ENCODE results near the gene FAM193B.
"Not testable (repeated sequence)": the region's sequence is repeated elsewhere in the genome, so short reads cannot be mapped to it uniquely, and the experiment has no call there.

Gene FAM193B

DNA sequence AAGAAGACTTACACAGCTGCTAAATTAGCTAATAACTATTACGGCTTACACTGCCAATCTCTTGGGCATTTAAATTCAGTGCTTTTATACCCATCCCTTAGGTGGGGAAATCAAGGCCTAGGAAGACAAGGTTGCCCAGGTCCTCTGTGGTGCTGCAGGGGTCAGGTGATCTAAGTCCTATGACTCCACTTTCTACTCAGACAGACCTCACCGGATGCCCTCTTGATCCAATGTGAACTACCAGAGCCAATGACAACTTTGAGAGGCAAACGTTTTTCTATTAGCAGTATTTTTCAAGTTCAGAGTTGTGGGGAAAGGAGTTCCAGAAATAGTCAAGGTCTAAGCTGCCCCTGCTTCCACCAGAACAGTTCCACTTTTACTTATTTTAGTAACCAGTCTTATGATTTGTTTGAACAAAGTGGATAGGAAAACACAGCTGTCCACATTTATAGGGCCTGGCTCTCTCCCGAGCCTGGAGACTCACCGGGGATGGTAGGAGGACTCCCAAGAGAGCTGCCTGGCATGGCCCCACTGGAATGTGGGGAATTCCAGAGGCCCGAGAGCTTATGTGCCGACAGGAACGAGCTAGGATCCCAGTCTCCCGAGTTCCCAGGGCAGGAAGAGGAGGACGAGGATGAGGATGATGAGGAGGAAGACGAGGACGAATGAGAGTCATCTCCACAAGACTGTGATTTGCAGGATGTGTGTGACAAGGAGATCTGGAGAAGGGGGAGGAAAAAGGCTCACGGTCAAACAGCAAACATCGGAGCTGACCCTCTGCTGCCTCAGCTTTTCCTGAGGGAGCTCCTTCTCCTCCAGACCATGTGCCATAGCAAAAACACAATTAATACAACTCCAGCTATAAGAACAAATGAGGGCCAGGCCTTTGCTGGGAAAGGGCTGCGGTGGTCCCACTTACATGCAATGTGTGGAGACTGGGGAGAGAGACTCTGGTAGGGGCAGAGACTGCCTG is 16.7 kb downstream of the FAM193B start:
- no peak for DNase-seq (ENCODE audit: low read depth in 2 of 2)

DNA sequence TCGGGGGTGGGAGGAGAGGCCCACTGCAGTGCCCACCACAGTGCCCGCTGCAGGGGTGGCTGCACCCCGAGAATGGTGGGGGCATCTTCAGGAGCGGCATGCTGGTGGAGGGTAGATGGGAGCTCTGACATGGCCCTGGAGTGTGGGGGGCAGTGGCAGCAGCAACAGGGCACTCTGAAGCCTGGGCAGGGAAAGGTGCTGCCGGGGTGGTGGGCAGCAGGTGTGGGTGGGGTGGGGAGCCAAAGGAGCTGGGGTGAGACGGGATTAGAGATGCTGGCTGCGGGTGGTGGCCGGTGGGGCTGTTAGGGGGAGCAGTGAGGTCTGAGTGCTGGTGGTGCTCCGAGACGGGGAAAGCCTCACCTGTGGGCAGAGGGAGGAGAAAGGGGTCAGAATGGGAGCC is 18.0 kb downstream of the FAM193B start:
- no peak for DNase-seq (ENCODE audit: low read depth in 2 of 2)

- no peak for DNase-seq (ENCODE audit: low read depth in 2 of 2)
These were observed 19.2 kb downstream of the FAM193B start for GRCh38 chr5:177535125-177535524.

GRCh38 chr5:177534433-177534832 is 19.9 kb downstream of the FAM193B start:
- DNase-seq (ENCODE audit: low read depth in 2 of 2), result not testable (repeated sequence)

- DNase-seq (ENCODE audit: low read depth in 2 of 2), result no peak
These were observed 23.0 kb downstream of the FAM193B start for GRCh38 chr5:177531209-177531940.

GRCh38 chr5:177530638-177531037 is 23.7 kb downstream of the FAM193B start:
- DNase-seq (ENCODE audit: low read depth in 2 of 2), result no peak

DNA sequence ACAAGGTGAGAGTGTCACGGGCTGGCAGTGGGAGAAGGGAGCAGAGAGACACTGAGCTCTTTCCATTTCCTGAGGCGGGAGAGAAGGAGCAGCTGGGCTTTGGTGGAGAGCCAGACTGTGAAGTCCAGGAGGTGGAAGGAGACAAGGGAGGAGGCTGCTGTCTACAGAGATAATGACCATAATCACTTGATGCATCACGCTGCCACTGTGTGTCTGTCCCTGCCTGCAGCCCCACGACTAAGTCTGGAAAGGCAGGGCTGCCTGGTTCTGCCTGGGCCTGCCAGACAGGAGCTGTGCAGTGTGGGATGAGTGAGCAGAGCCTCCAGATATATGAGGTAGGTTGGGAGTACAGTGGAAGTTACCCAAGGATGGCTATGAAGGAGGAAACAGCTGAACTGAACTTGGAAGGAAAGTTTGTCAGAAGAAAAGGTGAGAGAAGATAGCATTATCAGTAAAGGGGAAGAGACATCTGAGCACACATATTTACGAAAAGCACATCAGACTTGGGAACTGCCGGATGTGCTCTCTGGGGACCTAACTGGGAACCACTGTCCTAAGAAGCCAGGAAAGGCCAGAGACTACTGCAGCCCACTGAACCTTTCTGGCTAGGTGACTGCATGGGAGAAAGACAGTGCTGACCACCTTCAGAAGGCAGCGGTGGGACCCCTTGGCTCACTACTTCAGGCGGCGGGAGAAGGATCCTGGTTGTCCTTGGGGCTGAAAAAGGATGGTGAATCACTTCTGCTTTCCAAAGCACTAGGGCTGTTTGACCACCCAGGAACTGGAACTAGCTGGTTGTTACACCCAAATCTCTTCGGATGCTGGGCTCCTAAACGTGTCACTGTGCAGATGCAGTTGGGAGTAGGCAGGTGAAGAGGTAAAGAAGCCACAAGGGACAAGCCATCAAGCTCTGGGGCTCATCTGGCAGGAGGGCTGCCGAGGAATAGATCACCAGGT is 24.8 kb downstream of the FAM193B start:
- no peak for DNase-seq (ENCODE audit: low read depth in 2 of 2)

DNA sequence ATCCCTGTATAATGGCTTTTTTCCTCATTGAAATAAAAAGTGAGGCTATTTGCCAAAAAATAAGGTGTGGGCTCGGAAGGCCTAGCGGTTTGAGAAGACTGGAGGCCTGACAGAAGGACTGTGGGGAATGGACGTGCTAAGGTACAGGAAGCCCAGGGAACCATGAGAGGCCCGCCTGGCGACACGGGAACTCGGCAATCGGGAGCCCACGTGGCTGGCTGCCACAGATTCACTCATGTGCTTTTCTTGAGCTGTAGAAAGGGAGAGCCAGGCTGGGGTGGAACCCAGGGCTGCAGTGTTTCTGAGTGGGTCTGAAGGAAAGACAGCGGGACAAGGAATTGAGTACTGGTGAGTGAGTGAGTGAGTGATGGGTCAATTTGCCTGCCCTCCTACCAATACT is 25.7 kb downstream of the FAM193B start:
- no peak for DNase-seq (ENCODE audit: low read depth in 2 of 2)

DNA sequence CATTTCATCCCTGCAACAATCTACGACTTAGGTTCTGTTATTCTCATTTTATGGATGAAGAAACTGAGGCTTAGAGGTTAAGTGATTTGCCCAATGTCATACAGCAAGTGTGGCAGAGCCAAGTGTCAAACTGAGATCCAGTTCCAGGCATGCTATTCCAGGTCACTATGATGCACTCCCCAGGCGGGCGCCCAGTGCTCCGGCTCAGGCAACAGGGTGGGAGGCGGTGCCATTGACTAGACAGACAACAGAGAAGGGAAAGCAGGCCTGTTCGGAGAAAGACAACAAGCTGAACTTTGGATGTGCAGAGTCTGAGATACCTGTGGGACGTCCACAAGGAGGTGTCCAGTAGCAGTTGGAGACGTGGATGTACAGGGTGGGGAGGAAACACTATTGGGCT is 26.8 kb downstream of the FAM193B start:
- no peak for DNase-seq (ENCODE audit: low read depth in 2 of 2)

- DNase-seq (ENCODE audit: low read depth in 2 of 2), result no peak
These were observed 27.6 kb downstream of the FAM193B start for GRCh38 chr5:177526791-177527190.

DNA sequence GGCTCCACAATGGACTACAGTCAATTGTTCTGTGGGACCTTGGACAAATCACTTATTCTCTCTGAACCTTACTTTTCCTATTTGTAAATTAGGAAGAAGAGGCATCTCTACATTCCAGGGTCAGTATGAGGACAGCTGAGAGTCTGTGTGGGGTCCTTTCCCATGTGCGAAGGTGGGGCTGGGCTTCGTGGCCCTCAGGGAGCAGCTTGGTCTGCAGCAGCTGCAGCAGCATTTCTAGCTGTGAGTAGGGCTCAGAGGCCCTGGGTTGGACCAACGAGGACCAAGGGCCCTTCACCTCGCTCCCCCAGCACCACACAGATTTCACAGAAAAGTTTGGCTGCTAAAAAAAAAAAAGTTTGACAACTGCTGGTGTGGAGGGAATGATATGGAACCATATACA is 28.2 kb downstream of the FAM193B start:
- no peak for DNase-seq (ENCODE audit: low read depth in 2 of 2)

GRCh38 chr5:177524941-177525655 is 29.3 kb downstream of the FAM193B start:
- no peak for DNase-seq (ENCODE audit: low read depth in 2 of 2)

- no peak for DNase-seq (ENCODE audit: low read depth in 2 of 2)
These were observed 29.8 kb downstream of the FAM193B start for GRCh38 chr5:177524539-177524900.

- DNase-seq (ENCODE audit: low read depth in 2 of 2), result no peak
These were observed 30.4 kb downstream of the FAM193B start for GRCh38 chr5:177523711-177524538.

DNA sequence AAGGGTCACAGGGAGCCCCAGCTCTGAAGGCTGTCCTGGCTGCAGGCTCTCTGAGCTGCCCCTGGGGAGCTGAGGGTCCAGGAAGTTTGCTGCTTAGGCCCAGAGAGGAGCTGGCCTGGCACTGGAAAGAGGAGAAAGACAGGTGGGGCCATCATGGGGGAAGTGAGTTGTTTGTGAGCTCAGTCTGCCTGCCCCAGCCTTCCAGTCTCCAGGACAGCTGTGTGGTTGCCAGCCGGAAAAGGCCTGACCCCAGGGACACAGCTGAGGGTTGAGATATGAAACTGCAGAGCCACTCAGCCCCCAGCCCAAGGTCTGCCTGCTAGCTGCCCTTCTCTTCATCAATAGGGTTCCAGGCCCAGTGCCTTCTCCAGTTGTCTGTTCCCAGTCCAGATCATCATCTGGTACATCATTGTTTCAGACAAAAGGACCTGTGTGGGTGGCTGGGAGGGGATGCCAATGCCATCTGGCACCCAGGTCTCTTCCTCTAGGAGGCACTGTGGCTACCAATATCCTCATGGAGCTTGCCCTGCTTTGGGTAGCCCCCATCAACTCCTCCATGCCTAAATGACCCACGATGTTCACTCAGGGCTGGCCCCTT is 33.3 kb downstream of the FAM193B start:
- DNase-seq (ENCODE audit: low read depth in 2 of 2), result no peak

DNA sequence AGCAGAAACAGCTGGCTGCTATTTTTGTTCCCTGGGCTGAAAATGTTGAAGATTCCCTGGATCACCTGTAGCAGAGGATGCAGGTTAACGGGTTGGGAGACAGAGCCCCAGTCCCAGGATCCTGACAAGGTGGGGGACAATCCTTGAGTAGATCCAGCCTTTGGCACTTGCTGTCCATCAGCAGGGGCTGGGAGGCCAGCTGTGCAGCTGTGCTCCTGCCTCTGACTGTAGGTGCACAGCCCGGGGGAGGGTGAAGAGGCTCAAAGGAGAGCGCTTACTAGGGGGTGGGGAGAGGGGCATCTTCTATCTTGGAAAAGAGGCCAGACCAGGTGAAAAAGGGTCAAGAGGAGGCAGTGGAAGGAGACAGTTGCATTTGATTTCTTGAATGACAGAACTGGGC is 34.1 kb downstream of the FAM193B start:
- no peak for DNase-seq (ENCODE audit: low read depth in 2 of 2)

DNA sequence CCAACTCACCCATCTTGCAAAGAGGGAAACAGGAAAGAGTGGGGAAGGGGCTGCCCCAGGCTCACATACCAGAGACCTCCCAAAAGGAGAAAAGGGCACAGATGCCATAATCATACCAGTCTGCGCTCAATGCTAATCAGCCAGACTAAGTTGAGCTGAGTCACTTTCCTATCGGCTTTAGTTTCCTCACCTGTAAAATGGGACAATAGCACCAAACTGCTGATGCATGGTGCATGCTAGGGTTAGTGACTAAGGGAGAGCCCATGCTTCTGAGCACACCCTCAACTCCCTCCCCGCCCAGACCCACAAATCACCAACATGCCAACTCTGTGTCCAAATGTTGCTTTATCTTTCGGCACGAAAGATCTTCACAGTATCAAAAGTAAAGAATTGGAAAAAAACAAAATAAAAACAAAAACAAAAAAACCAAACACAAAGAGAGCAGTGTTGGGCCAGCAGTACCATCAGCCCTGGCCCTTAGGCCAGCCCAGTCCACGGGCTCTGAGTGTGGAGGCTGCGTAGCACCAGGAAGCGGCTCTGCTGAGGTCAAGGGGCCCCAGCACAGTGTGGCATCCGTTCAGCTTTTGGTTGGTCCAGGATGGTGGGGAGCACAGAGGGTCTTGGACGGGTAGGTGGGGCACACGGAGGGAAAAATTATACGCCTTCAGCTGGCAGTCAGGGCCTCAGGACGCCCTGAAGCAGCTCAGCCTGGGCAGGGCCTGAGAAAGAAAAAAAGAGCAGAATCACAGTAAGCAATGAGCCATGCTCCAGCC is 34.7 kb downstream of the FAM193B start:
- DNase-seq (ENCODE audit: low read depth in 2 of 2), result no peak

GRCh38 chr5:177516601-177517568 is 37.5 kb downstream of the FAM193B start, which contains the start of gene DDX41:
Gene DDX41 (minus strand): TSS chr5:177516961. CDS start chr5:177516945, 16 bp downstream.
- DNase-seq (ENCODE audit: low read depth in 2 of 2), result peak; percentile 87 to 89

Data from stimulated activated CD8-positive, alpha-beta memory T cell treated with anti-CD3 and anti-CD28 coated beads, Interleukin-7, amount 100 ng/mL, for 1 hour (primary cell).